ENCODE results near the gene ACAP1.
A peak's percentile ranks its signal among the peaks of the same experiment; 100 is the strongest.

ACAP1 gene

GRCh38 chr17:7312432-7313087 lies 23.8 kb upstream of the ACAP1 start:
- no peak for DNase-seq (ENCODE audit: low spot score)

DNA sequence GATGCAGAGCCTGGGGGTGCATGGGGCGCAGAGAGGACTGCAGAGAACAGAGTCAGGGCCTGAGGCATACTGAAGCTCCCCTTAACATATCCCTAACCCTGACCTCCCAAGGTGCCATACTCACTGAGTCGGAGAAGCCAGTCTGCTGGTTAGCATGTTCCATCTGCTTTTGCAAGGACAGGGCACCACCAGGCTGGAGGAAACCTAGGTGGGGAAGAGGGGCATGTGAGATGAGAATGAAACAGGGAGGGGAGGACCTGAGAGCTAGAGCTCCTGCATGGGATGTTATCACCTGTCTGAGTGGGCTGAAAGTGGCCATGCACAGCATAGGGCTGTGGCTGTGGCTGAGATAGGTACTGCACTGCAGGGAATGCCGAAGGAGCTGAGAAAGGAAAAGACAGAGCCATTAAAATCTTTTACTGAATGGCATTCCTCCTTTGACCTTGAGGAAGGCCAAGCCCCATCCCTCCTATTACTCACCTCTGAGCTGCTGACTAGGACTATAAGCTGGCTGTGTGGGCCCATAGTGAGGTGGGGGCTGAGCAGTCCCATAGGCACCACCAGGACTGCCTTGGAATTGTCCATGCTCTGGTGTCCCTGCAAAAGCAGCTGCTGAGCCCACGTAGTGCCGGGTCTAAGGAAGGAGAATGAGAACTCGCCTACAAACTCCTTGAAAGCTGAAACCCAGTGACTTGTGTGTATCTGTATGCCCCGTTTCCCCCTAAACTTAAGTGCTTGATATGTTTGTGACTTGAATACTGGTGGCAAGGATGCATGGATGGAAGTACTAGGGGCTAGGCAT lies 23.0 kb upstream of the ACAP1 start:
- DNase-seq (ENCODE audit: low spot score), result no peak

DNA sequence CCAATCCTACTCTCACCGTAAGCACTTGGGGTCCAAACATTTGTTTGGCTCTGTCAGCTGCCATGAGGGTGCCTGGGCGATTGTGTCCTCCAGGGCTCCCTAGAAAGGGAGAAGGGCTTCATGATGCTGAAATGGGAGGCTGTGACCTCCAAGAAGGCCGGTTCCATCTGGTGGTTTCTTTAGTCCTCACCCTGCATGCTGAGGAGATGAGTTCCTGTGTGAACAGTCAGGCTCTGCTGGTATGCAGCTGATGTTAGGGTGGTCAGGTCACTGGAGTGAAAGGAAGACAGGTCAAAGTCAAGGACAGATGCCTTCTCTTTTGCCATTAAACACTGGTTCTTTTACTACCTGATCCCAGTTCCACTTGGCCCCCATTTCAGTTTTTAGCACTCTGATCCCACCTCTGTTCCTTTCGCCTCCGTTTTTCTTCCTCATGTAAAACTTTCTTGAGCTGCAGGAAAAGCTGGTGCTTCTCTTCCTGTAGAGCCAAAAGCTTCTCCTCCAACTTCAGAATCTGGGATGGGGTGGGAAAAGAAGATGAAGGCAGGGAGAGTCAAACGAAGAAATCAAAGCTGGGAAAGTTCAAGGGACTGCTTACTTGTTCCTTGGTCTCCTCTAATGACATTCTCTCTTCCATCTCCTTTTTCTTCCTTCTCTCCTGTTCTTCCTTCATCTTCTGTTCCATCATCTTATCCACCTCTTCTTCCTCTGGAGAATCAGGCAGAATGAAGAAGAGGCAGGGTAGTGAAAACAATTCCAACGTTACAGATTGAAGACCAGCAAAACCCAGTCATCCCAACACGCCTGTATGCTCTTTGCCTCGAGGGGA lies 22.2 kb upstream of the ACAP1 start:
- DNase-seq (ENCODE audit: low spot score), result no peak

DNA sequence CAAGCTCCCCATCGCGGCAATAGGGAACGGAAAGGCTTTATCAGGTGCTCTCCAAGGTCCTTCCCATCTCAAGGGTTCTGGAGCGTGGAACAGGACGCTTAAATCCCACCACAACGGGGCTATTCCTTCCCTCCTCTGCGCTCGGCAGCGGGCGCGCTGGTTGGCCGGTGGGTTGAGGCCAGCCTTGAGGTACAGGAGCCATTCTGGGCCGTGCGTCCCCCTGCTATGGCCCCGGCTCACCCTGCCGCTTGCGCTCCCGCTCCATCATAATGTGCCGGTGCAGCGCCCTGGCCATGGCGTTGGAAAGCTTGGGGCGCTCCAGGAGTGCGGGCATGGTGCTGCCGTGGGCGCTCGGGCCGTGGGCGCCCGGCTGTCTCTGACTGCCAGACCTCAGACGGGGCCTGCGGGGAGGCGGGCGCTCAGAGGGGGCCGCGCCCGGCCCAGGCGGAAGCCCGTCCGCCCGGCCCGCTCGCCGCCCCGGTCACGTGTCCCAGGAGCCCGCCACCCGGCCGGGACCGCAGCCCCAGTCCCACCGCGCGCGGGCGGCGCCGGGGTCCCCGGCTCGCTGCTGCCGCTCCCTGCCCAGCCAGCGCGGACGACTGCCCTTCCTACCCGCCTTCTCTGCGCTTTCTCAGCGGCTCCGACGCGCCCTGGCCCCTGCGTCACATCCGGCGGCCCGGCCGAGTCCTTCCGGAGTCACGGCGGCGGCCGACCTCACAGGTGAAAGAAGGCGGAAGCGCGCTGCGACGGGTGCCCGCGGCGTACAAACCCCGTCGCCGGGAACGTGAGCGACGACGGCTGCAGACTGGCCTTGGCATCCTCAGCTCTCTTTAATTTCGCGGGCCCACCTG lies 21.4 kb upstream of the ACAP1 start, which contains the start of gene GPS2:
GPS2 (minus strand) TSS at position 642 of the 851 bp plus-strand sequence; CDS start at position 334, 308 bp downstream.
- DNase-seq (ENCODE audit: low spot score), result peak; percentile 87

DNA sequence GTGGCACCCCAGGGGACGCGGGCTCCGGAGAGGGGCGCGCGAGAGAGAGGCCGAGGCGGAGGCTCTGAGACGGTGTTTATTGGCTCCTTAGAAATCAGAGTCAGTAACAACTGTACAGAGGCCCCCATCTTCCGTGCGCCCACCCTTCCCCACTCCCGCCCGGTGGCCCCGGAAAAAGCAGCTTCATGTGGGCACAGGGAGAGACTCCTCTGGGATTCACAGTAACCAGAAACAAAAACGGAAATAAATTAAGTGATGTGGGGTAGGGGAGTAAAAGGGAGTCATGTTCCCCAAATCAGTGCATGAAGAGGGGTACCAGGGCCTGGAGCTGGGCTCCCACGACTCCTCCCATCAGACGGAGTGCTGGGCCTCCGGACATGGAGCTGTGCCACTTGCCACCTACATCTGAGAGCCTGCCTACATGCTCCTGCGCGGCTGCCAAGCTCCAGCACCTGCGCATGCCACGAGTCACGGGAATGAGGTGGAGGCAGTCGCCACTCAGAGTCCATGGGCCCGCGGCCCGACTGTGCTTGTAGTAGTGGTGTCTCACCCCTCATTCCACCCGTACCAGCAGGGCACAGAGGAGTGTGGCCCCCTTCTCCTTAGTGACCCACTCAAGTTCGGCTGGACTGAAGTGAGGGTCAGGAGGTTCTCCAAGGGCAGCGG lies 20.6 kb upstream of the ACAP1 start:
- no peak for DNase-seq (ENCODE audit: low spot score)

- no peak for DNase-seq (ENCODE audit: low spot score)
Observed at GRCh38 chr17:7317161-7317803, 19.0 kb upstream of the ACAP1 start.

- DNase-seq (ENCODE audit: low spot score), result no peak
Observed at GRCh38 chr17:7318121-7318860, 18.0 kb upstream of the ACAP1 start.

- no peak for DNase-seq (ENCODE audit: low spot score)
Observed at GRCh38 chr17:7321466-7321865, 14.9 kb upstream of the ACAP1 start.

DNA sequence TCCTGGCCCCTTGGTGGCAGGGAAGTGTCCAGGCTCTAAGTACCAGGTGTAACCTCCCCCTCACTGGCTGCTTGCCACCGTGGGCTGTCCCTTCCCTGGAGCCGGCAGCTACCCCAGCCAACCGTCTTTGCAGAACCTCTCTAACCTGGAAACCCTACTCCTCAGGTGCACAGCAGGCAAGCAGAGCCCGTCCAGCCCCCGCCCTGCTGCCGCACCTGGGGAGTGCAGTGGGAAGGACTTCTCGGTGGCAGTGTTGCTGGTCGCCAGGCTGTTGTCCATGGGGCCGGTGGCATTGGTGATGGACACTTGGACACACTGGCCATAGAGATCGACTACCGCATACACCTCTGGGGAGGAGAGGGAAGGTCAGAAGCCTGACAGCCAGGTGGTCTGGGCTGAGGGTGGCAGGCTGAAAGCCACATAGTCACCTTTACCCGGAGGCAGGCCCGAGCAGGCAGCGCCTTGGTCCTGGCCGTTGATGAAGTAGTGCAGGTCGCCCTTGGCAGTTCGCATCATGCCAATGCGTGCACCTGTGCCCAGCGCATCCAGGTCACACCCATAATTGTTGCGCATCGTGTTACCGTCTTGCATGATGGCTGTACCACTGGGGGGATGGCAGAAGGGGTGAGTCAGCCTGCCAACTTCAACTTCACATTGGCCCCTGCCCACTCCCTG lies 13.7 kb upstream of the ACAP1 start:
- DNase-seq (ENCODE audit: low spot score), result no peak

GRCh38 chr17:7323731-7324437 lies 12.4 kb upstream of the ACAP1 start:
- DNase-seq (ENCODE audit: low spot score), result peak; percentile 63

- no peak for DNase-seq (ENCODE audit: low spot score)
Observed at GRCh38 chr17:7324438-7324779, 11.9 kb upstream of the ACAP1 start.

- DNase-seq (ENCODE audit: low spot score), result no peak
Observed at GRCh38 chr17:7325031-7325528, 11.2 kb upstream of the ACAP1 start.

DNA sequence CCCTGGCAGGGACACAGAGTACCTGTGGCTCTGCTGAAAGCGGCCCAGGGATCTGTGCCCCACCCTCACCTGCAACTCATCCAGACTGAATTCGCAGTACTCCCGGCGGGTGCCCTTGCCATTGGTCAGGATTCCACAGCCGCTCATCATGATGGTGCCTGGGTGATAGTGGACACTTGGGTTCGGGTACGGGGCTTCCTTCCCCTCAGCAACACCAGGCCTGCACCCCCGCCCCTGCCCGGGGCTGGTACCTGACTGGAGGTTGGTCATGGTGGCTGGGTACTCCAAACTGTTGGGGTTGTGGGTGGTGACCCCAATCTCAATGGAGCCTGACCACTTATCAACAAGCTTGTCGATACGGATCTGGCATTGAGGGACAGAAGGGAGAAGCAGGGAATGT lies 10.1 kb upstream of the ACAP1 start:
- no peak for DNase-seq (ENCODE audit: low spot score)

GRCh38 chr17:7327056-7327455 lies 9.3 kb upstream of the ACAP1 start:
- no peak for DNase-seq (ENCODE audit: low spot score)

GRCh38 chr17:7327501-7327900 lies 8.8 kb upstream of the ACAP1 start:
- DNase-seq (ENCODE audit: low spot score), result no peak

GRCh38 chr17:7328009-7328408 lies 8.3 kb upstream of the ACAP1 start:
- DNase-seq (ENCODE audit: low spot score), result no peak

- DNase-seq (ENCODE audit: low spot score), result no peak
Observed at GRCh38 chr17:7328840-7329373, 7.4 kb upstream of the ACAP1 start, which contains the start of gene NEURL4. Gene NEURL4, minus strand, starts transcription at chr17:7329335. Its CDS starts 23 bp downstream, at chr17:7329312.

DNA sequence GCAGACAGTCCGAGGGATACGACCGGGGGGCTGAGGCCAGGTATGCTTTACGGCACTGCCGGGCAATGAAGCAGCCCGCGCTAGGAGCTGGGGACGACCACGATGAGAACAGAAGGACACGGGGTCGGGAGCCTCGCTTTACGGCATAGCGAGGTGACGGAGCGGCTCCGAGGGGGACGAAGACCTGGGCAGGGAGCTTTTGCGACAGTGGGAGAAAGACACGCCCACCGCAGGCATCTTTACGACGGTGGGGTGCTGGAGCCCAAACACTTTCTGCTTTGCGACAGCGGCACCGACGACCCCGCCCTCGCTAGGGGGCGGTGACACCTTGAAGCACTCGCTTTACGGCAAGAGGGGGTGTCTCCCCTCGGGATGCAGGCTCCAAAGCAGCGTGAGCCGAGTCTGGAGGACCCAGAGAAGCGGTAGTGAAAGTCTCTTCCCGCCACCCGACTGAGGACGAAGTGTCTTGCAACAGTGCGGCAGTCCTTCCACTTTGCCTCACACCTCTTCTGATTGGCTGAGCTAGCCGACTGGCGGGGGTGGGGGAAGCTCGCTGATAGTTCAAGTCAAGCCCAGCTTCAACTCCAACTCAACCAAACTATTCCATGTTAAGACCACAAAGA lies 6.8 kb upstream of the ACAP1 start:
- DNase-seq (ENCODE audit: low spot score), result peak; percentile 98

Data from AG08395 (cell line).